NCI-H1694 treated with DMSO at 0.1 percent for 48 hours (cell line): ENCODE measurements around the gene FRAT2.
"Not testable (repeated sequence)": the region's sequence is repeated elsewhere in the genome, so short reads cannot be mapped to it uniquely, and the experiment has no call there.

Source experiments
- DNase-seq: peaks from one replicate; lab custom pipeline; 2025; lab: John Stamatoyannopoulos, UW

The FRAT2 gene

DNA sequence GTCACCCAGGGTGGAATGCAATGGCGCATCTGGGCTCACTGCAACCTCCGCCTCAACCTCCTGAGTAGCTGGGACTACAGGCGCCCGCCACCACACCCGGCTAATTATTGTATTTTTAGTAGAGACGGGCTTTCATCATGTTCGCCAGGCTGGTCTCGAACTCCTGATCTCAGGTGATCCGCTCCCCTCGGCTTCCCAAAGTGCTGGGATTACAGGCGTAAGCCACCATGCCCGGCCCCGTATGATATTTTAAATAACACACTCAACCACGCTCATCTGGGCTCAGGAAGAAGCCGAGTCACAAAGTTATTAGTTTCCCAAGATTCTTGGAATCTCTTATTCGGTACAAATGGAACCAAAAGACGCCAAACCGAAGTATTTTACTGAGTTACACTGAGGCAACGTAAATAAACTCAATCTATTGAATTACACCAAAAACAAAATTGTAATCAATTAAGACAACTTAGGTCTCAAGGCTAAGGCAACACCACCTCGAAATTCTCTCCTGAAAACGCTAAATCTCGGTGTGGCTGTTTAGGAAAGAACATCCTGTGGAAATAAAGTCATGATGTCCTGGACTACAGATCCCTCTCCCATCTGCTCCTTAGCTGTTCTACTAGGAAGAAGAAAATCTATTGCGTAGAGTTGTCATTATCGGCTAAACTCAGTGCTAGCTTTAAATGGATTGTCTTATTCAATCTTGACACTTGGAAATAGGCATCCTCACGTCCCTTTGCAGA is 43.0 kb downstream of the FRAT2 start:
- DNase-seq = no peak

DNA sequence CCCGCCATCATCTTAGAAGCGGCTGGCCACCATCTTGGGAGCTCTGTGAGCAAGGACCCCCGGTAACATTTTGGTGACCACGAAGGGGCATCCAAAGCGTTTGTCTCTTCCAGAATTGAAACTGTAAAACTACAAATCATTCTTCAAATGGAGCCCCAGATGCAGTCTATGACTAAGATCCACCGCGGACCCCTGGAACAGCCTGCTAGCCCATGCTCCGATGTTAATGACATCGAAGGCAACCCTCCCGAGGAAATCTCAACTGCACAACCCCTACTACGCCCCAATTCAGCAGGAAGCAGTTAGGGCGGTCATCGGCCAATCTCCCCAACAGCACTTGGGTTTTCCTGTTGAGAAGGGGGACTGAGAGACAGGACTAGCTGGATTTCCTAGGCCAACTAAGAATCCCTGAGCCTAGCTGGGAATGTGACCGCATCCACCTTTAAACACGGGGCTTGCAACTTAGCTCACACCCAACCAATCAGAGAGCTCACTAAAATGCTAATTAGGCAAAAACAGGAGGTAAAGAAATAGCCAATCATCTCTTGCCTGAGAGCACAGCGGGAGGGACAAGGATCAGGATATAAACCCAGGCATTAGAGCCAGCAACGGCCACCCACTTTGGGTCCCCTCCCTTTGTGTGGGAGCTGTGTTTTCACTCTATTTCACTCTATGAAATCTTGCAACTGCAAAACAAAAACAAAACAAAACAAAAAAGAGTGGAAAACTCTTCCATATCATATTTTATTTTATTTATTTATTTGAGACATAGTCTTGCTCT is 43.8 kb downstream of the FRAT2 start:
- DNase-seq = not testable (repeated sequence)

DNA sequence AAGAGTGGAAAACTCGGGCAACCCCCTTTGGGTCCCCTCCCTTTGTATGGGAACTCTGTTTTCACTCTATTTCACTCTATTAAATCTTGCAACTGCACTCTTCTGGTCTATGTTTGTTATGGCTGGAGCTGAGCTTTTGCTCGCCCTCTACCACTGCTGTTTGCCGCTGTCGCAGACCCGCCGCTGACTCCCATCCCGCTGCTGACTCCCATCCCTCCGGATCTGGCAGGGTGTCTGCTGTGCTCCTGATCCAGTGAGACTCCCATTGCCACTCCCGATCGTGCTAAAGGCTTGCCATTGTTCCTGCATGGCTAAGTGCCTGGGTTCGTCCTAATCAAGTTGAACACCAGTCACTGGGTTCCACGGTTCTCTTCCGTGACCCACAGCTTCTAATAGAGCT is 44.5 kb downstream of the FRAT2 start:
- not testable (repeated sequence) for DNase-seq
